A673 (cell line): ENCODE measurements around the gene NEK8. TPM values are rescaled to one million over a fixed set of nuclear protein-coding genes. Genes with fewer than 3 reads are reported as not detected.

Experiments used
- BruUV-seq: library from RNA; stranded (reverse); fragments of 400-500 nt; replicated peaks from 2 replicates; lab custom pipeline; 2021; lab: Mats Ljungman, UMichigan
- CTCF ChIA-PET: fragments of 300-600 bp; sonication (Branson Sonifier 250); formaldehyde crosslinking; loops from one replicate; lab custom pipeline; 2022; ENCODE audit warnings: antibody characterized with exemption; lab: Charles Lee
- POLR2A ChIA-PET: fragments of 300-600 bp; sonication (Branson Sonifier 250); formaldehyde crosslinking; loops from one replicate; lab custom pipeline; 2022; ENCODE audit warnings: antibody characterized with exemption; ENCODE audit not compliant: low non-redundant PET; lab: Charles Lee
- DNase-seq: peaks from one replicate; pipeline ENCODE4 v3.0.0-alpha.2; 2015; ENCODE audit warnings: low spot score
- H3K27ac ChIP-seq: fragments of 200-600 bp; sonication (generic); 2 replicates; pipeline ENCODE4 v1.5.1; 2016; ENCODE audit warnings: mixed run types, low read depth, mild to moderate bottlenecking, mixed read lengths, antibody characterized with exemption, low read length; ENCODE audit not compliant: poor library complexity, severe bottlenecking
- H3K27me3 ChIP-seq: fragments of 200-600 bp; sonication (generic); replicated peaks from 2 replicates; pipeline ENCODE4 v1.6.1; 2017; ENCODE audit warnings: mixed run types, low read depth, mild to moderate bottlenecking, mixed read lengths, antibody characterized with exemption, low read length; ENCODE audit not compliant: insufficient read depth, poor library complexity
- H3K36me3 ChIP-seq: fragments of 200-600 bp; sonication (generic); 2 replicates; pipeline ENCODE4 v1.6.1; 2016; ENCODE audit warnings: mixed run types, mild to moderate bottlenecking, mixed read lengths, antibody characterized with exemption, low read length; ENCODE audit not compliant: insufficient read depth, poor library complexity, severe bottlenecking
- H3K4me1 ChIP-seq: fragments of 200-600 bp; sonication (generic); 2 replicates; pipeline ENCODE4 v1.6.1; 2017; ENCODE audit warnings: mixed run types, mild to moderate bottlenecking, mixed read lengths, antibody characterized with exemption, low read length; ENCODE audit not compliant: insufficient read depth, poor library complexity, severe bottlenecking
- H3K4me3 ChIP-seq: fragments of 200-600 bp; sonication (generic); 2 replicates; pipeline ENCODE4 v1.5.1; 2016; ENCODE audit warnings: low read depth, mixed run types, mild to moderate bottlenecking, mixed read lengths, low read length; ENCODE audit not compliant: poor library complexity, severe bottlenecking
- H3K9me3 ChIP-seq: fragments of 200-600 bp; sonication (generic); 2 replicates; pipeline ENCODE4 v1.6.1; 2016; ENCODE audit warnings: mixed run types, low read depth, mild to moderate bottlenecking, mixed read lengths, antibody characterized with exemption, low read length; ENCODE audit not compliant: poor library complexity, severe bottlenecking
- CTCF ChIP-seq: fragments of 300-800, 200-600 bp; sonication (generic); conservative IDR thresholded peaks from 2 replicates; pipeline ENCODE4 v1.5.1; 2017; ENCODE audit warnings: low read depth, mild to moderate bottlenecking, antibody characterized with exemption, low read length, moderate library complexity, mixed read lengths
- EZH2 ChIP-seq: fragments of 200-600 bp; sonication (generic); IDR thresholded peaks from 2 replicates; pipeline ENCODE4 v1.6.1; 2017; ENCODE audit warnings: borderline replicate concordance, low read depth, mild to moderate bottlenecking, mixed read lengths, antibody characterized with exemption, low read length; ENCODE audit not compliant: poor library complexity, severe bottlenecking
- intact Hi-C: fragments of 100-400 bp; cut with micrococcal nuclease; formaldehyde crosslinking; loops from one replicate; pipeline ENCODE4 v1.10.0; 2022; ENCODE audit not compliant: unreplicated experiment
- total RNA-seq: library from RNA; stranded (reverse); gene quantifications from 2 replicates; pipeline ENCODE4 v1.2.3, GENCODE V29; 2021

The NEK8 gene
- total RNA-seq, 1 experiment from 2014 or later, result 3.9 TPM

DNA sequence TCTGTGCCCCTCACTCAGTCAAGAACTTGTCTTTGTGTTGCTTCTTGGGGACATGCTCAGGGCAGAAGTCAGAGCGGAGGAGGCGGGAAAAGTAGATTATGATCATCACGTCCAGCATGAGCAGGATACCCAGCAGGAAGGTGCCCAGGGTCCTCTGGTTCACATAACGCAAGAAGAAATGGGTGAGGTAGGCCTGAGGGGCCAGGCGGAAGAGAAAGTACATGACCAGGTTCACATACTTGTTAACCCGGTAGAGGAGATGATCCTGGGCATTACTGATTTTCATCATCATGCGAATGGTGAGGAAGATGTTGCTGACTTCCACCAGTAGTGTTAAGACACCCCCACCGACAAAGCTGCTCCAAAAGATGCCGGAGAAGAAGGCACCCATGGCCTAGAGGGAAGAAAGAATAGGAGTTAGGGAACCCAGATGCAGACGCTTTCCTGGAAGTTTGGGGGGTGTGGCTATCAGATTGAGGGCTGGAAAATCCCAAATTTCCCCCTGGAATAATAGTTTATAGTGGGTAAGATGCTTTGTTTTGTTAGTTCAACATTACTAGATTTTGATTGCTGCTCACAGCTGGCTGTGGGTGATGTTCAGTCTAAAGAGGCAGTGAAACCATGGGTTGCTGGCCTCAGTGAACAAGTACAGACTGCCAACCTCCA, 4.0 kb upstream of the NEK8 start:
- ChIA-PET POLR2A (no interaction called here), CTCF (interaction anchor here (1.0 to 3.4 kb wide), 2 partner anchors 26 to 39 kb away, joined by 3 to 82 read pairs; no protein-coding TSS in a partner anchor)
- Histone ChIP-seq H3K4me1 (peaks cover 48% of the 10 kb centered on the region), H3K27me3 (no peaks in the 10 kb centered on the region), H3K36me3 (peaks cover 50% of the 10 kb centered on the region), H3K27ac (peak overlapping the region; percentile 79), H3K9me3 (no peaks in the 10 kb centered on the region), H3K4me3 (no peak overlapping the region)
- TF ChIP-seq EZH2 (no peak), CTCF (no peak)
- no TSS peak for BruUV-seq
- no peak for DNase-seq
- intact Hi-C loops, result loop anchor here (2.0 to 5.0 kb wide), 2 partner anchors 173 to 192 kb away; partner anchors contain the start of gene FLOT2

DNA sequence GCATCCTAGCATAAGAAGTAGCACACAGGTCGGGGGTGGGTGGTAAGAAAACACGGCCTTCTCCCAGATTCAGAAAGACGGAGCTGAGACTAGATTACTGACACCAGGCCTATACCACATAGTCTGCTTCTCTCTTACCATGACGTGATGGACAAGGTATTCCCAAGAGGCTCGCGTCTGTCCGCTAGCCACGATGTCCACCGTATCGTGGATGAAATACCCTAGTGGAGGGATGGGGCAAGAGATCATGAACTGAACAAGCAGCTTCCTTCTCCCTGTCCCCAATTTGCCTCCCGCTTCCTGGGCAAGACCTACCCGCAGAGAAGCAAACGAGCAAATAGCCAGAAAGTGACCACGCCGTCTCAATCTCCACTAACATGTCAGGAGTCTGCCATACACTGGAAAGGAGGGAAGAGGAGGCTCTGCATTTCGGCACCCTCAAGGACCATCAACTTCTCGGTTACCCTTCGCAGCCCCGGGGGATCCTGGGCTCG, 3.4 kb upstream of the NEK8 start:
- intact Hi-C loops, result loop anchor here (2.0 to 5.0 kb wide), 2 partner anchors 172 to 192 kb away; partner anchors contain the start of gene FLOT2
- H3K9me3 ChIP-seq, result no peaks in the 10 kb centered on the region
- no peaks in the 10 kb centered on the region for H3K27me3 ChIP-seq
- ChIA-PET CTCF (interaction anchor here (1.0 to 3.4 kb wide), 4 partner anchors 23 to 188 kb away, joined by 3 to 82 read pairs (median 8); no protein-coding TSS in a partner anchor), POLR2A (interaction anchor here (0.7 kb wide), 1 partner anchor 36 kb away, joined by 3 read pairs; no protein-coding TSS in a partner anchor)
- DNase-seq, result peak; percentile 76
- TSS peak; percentile 55 for BruUV-seq
- peaks cover 49% of the 10 kb centered on the region for H3K36me3 ChIP-seq
- TF ChIP-seq CTCF (no peak), EZH2 (no peak)
- H3K4me3 ChIP-seq, result peak overlapping the region; percentile 59
- H3K4me1 ChIP-seq, result peaks cover 48% of the 10 kb centered on the region
- H3K27ac ChIP-seq, result peak overlapping the region; percentile 79

DNA sequence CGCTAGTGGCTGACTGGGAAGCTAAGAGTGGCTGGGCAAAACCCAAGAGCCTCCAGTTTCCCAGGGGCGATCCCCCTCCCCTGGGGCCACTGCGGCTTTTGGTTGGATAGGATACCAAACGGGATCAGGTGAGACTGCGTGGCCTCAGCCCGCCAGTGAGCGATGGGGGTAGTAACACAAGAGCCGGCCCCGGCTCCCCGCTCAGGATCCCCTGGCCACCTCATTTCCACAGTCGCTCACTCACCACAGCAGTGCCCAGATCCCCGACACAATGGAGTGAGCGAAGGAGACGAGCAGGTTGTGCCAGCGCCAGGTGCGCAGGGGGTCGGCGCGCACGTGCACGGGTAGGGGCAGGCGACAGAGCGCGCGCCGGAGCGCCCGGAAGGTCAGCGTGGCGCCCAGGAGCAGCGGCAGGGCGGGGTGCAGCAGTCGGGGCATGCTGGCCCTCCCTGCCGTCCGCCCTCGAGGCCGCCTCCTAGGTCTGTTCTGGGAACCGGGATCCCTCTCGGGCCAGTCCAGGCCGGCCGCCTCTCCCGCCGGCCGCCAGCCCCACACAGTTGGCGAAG, 2.8 kb upstream of the NEK8 start:
- peak; percentile 80 for DNase-seq

More for the DNA sequence above, 2.8 kb upstream of the NEK8 start:
- H3K4me3 ChIP-seq, result peak overlapping the region; percentile 59
- ChIA-PET POLR2A (interaction anchor here (0.6 to 0.7 kb wide), 2 partner anchors 35 to 198 kb away, joined by 3 read pairs; no protein-coding TSS in a partner anchor), CTCF (interaction anchor here (0.5 to 3.4 kb wide), 14 partner anchors 20 to 419 kb away, joined by 3 to 82 read pairs (median 11); no protein-coding TSS in a partner anchor)
- BruUV-seq, result no TSS peak
- no peaks in the 10 kb centered on the region for H3K9me3 ChIP-seq
- H3K27me3 ChIP-seq, result no peaks in the 10 kb centered on the region
- no peak for TF ChIP-seq EZH2
- TF ChIP-seq CTCF, result no peak
- peaks cover 48% of the 10 kb centered on the region for H3K4me1 ChIP-seq
- intact Hi-C loops, result loop anchor here (2.0 to 5.0 kb wide), 4 partner anchors 25 to 391 kb away; partner anchors contain the start of gene FLOT2
- peak overlapping the region; percentile 79 for H3K27ac ChIP-seq
- H3K36me3 ChIP-seq, result peaks cover 44% of the 10 kb centered on the region
